HG03159 (cell line): ENCODE results near the gene IL17A.

Experiments
- ATAC-seq: cut with Tn5 transposase; IDR thresholded peaks from one replicate; pipeline ENCODE4 v1.9.1; 2021; ENCODE audit warnings: mild to moderate bottlenecking, moderate library complexity; ENCODE audit not compliant: unreplicated experiment

IL17A gene

GRCh38 chr6:52210227-52210626 lies 24.1 kb downstream of the IL17A start:
- peak; percentile 68 for ATAC-seq

GRCh38 chr6:52213127-52213526 lies 27.0 kb downstream of the IL17A start:
- ATAC-seq = no peak

DNA sequence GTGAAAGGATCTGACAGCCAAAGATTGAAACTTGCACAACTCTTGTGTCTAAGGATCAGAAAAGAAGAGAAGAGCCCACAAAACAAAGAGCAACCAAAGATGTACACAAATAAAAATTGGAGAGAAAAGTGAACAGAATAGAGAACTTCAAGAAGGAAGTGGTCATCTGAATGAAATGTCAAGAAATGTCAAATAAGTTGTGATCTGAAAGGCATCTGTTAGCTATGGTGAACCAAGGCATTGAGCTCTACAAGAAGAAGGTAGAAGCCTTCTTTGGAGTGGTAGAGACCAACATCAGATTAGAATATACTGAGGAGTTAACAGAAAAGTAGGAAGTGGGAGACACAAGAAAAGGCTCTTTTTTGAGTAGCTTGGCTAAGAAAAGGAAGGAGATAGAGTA lies 29.6 kb downstream of the IL17A start:
- no peak for ATAC-seq

GRCh38 chr6:52216932-52217575 lies 30.9 kb downstream of the IL17A start:
- ATAC-seq = no peak

DNA sequence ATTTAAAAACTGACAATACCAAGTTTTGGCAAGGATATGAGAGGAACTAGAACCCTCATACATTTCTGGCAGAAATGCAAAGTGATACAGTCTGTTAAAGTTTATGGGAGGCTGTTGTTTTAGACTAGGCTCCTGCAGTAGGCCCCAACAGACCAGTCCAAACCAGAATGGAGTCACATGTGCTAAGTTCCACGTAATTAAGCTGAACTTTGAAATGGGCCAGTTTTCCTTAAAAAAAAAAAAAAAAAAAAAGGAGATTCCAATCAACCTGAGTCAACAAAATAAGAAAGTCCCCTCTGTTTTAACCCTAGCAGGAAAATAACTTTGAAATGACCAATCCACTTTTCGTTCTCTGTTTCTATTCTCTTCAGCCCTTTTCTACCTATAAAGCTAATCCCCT lies 31.6 kb downstream of the IL17A start:
- no peak for ATAC-seq

GRCh38 chr6:52221302-52221701 lies 35.1 kb downstream of the IL17A start:
- ATAC-seq = peak; percentile 77

DNA sequence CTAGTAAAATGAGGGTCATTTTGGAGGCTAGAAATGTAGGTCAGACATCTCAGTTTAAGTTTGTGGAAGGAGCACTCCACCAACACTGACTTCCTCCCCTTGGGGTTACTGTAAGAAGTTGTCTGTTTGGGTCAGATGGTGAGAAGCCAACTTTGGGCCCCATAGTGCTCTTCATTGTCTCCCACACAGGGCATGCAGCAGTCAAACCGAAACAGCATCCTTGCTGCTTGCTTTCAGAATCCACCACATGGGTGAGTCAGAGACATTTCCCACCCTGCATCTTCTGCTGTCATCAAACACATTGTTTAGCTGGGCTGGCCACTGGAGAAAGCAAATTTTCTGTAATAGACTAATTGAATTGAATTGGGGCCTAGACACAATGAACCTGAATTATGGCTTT lies 41.3 kb downstream of the IL17A start:
- peak; percentile 100 for ATAC-seq

- ATAC-seq = no peak
Observed at GRCh38 chr6:52230685-52231084, 44.5 kb downstream of the IL17A start.

DNA sequence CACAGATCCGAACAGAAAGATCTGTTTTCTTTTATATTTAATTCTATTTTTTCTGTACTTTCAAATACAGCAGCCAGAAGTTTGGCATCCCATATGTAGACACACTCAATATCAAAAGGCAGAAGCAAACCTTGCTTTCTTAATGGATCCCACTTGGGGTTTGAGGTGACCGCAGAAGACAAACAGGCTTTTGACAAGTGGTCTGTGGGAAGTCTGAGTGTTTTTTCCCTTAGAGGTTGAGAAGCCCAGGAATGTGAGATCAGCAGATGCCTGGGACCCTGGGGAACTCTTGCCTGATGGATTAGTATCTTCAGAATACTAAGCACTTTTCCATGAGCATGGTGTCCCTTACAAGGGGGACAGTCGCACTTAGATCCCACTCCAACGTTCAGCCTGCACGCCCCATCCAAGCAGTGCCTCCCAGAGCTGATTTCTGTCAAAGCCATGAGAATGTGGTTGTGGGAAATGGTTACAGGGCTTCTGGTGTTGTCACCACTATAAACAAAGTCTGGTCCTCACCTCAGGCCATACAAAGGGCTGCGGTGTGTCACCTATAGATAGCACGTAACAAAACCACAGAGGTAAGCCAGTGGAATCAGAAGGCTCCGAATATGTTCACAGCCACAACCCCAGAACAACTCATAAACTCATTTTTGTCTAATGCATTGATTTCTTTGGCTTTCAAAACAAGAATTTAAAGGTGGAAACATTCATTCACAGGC lies 45.4 kb downstream of the IL17A start:
- ATAC-seq = no peak

DNA sequence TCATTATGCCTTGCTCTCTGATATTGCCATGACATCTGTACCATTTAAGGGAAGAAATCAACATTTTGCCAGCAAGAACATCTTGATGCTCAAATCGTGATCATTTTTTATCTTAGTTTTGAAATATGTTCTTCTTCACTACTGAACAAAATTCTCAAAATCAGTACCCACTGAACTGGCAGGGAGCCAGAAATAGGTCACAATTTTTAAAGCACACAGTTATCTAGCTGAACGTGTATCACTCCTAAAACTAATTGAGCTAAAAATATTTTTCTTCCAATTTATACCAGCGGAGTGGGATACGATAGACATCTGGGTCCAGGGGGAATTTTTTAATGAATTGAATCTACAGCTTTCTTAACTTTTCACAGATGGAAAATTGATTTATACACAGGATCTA lies 46.8 kb downstream of the IL17A start:
- no peak for ATAC-seq

DNA sequence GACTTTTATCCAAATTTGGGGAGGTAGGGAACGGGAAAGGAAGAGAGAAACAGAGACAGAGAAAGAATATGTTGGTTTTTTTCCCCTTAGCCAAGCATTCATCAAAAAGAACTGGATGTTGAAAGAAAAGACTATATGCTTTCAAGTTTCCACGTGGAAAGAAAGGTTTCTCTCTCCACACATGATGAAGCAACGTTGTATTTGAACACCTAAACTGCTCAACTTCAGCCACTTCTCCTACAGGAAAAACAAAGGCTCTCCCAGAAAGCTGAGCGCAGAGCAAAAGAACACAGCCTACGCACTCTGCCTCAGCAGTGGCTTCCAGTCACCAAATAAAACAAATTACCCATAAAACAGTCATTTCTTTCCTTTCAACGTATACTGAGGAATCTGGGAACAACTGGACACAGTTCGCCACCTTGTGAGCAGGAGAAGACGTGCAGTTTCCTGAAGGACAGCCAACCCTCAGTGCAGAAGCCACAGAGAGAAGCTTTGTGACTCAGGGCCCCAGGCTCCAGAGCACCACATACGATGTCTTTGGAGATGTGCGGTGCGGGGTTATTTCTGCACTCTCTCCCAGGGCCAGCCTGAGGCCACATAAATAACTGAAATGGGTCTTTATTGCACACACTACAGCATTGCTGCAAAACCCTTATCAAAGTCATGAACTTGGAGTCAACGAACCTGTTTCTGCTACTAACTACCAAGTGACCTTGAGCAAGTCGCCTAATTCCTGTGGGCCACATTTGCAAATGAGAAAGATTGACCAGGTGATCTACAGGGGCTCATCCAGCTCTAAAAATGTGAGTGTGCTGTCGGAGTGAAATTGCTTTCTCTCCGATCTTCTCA lies 48.0 kb downstream of the IL17A start:
- ATAC-seq = no peak
